Neuronal stem cell (in vitro differentiated cells): ENCODE results near the gene PHLPP2.

Experiments
- DNase-seq: peaks from one replicate; pipeline ENCODE4 v3.0.0-alpha.2; 2013; ENCODE audit warnings: low spot score
- H2AFZ ChIP-seq: one replicate; pipeline ENCODE4 v1.6.1; 2013; ENCODE audit warnings: mild to moderate bottlenecking, low read length, inconsistent platforms
- H2AK5ac ChIP-seq: 2 replicates; pipeline ENCODE4 v1.6.1; 2013; ENCODE audit warnings: low read depth, mild to moderate bottlenecking, inconsistent platforms, low read length, moderate library complexity, mixed read lengths
- H2BK120ac ChIP-seq: 2 replicates; pipeline ENCODE4 v1.6.1; 2013; ENCODE audit warnings: low read depth, mild to moderate bottlenecking, inconsistent platforms, low read length, moderate library complexity, mixed read lengths
- H2BK12ac ChIP-seq: one replicate; pipeline ENCODE4 v1.6.1; 2013; ENCODE audit warnings: low read length, inconsistent platforms
- H2BK15ac ChIP-seq: 2 replicates; pipeline ENCODE4 v1.6.1; 2013; ENCODE audit warnings: mild to moderate bottlenecking, low read length, inconsistent platforms, mixed read lengths
- H2BK5ac ChIP-seq: one replicate; pipeline ENCODE4 v1.6.1; 2013; ENCODE audit warnings: inconsistent platforms, mild to moderate bottlenecking, low read length, moderate library complexity
- H3K14ac ChIP-seq: one replicate; pipeline ENCODE4 v1.6.1; 2013; ENCODE audit warnings: low read length, inconsistent platforms
- H3K18ac ChIP-seq: 2 replicates; pipeline ENCODE4 v1.6.1; 2013; ENCODE audit warnings: low read length, inconsistent platforms
- H3K23ac ChIP-seq: 2 replicates; pipeline ENCODE4 v1.6.1; 2013; ENCODE audit warnings: low read depth, mild to moderate bottlenecking, mixed read lengths, low read length, inconsistent platforms; ENCODE audit not compliant: poor library complexity
- H3K27ac ChIP-seq: replicated peaks from 3 replicates; pipeline ENCODE4 v1.5.1; 2013; ENCODE audit warnings: low read length, inconsistent platforms
- H3K27me3 ChIP-seq, 3 experiments: 2 replicates each; pipeline ENCODE4 v1.6.1; 2013; ENCODE audit warnings: low read length in 3 of 3, mild to moderate bottlenecking in 2 of 3, inconsistent platforms in 1 of 3, low read depth in 1 of 3, mixed read lengths in 1 of 3, moderate library complexity in 1 of 3; ENCODE audit not compliant: control insufficient read depth in 3 of 3, insufficient read depth in 3 of 3
- H3K36me3 ChIP-seq, 2 donors: replicated peaks in 1 of 2; 2 replicates each; pipeline ENCODE4 v1.6.1; 2013; ENCODE audit warnings: low read length in 2 of 2; ENCODE audit not compliant: control insufficient read depth in 2 of 2, insufficient read depth in 2 of 2
- H3K4ac ChIP-seq: 2 replicates; pipeline ENCODE4 v1.6.1; 2013; ENCODE audit warnings: inconsistent platforms, mild to moderate bottlenecking, low read length, moderate library complexity
- H3K4me1 ChIP-seq, 2 donors: 1 replicate in 1 of 2; 2 replicates in 1 of 2; pipeline ENCODE4 v1.6.1; 2013; ENCODE audit warnings: low read length in 2 of 2, low read depth in 1 of 2; ENCODE audit not compliant: control insufficient read depth in 2 of 2, insufficient read depth in 1 of 2
- H3K4me2 ChIP-seq: one replicate; pipeline ENCODE4 v1.6.1; 2013; ENCODE audit warnings: mild to moderate bottlenecking, low read length, inconsistent platforms; ENCODE audit not compliant: insufficient read depth, poor library complexity, severe bottlenecking
- H3K4me3 ChIP-seq, 2 donors: 2 replicates each; pipeline ENCODE4 v1.5.1; 2013; ENCODE audit warnings: low read length in 2 of 2, mild to moderate bottlenecking in 2 of 2, inconsistent platforms in 1 of 2, moderate library complexity in 1 of 2
- H3K79me1 ChIP-seq: one replicate; pipeline ENCODE4 v1.6.1; 2013; ENCODE audit warnings: low read depth, mild to moderate bottlenecking, inconsistent platforms, low read length, moderate library complexity
- H3K9ac ChIP-seq: one replicate; pipeline ENCODE4 v1.6.1; 2013; ENCODE audit warnings: mild to moderate bottlenecking, low read depth, low read length, inconsistent platforms; ENCODE audit not compliant: poor library complexity
- H3K9me3 ChIP-seq, 2 donors: replicated peaks in 1 of 2; 2 replicates each; pipeline versions ENCODE3 to v1.6.1; 2013; ENCODE audit warnings: low read length in 2 of 2, mild to moderate bottlenecking in 2 of 2, inconsistent platforms in 1 of 2, low read depth in 1 of 2, mixed read lengths in 1 of 2, moderate library complexity in 1 of 2; ENCODE audit not compliant: control insufficient read depth in 2 of 2, insufficient read depth in 1 of 2
- H4K8ac ChIP-seq: one replicate; pipeline ENCODE4 v1.6.1; 2013; ENCODE audit warnings: low read depth, mild to moderate bottlenecking, inconsistent platforms, low read length, moderate library complexity
- H4K91ac ChIP-seq: one replicate; pipeline ENCODE4 v1.6.1; 2013; ENCODE audit warnings: low read length, low read depth, mild to moderate bottlenecking, inconsistent platforms; ENCODE audit not compliant: poor library complexity
- WGBS, 2 donors: extraction: QIAGEN DNeasy Blood & Tissue Kit; methylation state at CpG; one replicate each; pipeline ENCODE4 v1.1.7; 2013; ENCODE audit warnings: missing lambda C conversion rate in 2 of 2, mixed read lengths in 1 of 2; ENCODE audit not compliant: insufficient read length in 2 of 2, insufficient replicate concordance in 1 of 2; ENCODE audit errors: extremely low coverage in 2 of 2; 5-methylcytosine and 5-hydroxymethylcytosine counted together

The PHLPP2 gene

GRCh38 chr16:71709229-71709781 is 15.2 kb downstream of the PHLPP2 start:
- Histone ChIP-seq H4K91ac (no peak overlapping the region), H2BK15ac (no peak overlapping the region), H2AK5ac (no peak overlapping the region), H2BK12ac (no peak overlapping the region), H3K36me3 (peaks cover under 1 to 44% of the 10 kb centered on the region in 2 donors), H3K4me1 (peaks cover 5 to 10% of the 10 kb centered on the region in 2 donors), H3K23ac (no peak overlapping the region), H4K8ac (no peak overlapping the region), H2BK5ac (no peak overlapping the region), H3K14ac (no peak overlapping the region), H3K4me3 (no peak overlapping the region), H3K9ac (no peak overlapping the region), H3K4me2 (no peak overlapping the region), H3K18ac (no peak overlapping the region), H2AFZ (no peak overlapping the region), H3K27ac (no peak overlapping the region), H3K27me3 (no peaks in the 10 kb centered on the region), H3K9me3 (no peaks in the 10 kb centered on the region), H3K79me1 (no peaks in the 10 kb centered on the region), H3K4ac (no peak overlapping the region), H2BK120ac (no peak overlapping the region)
- no CpG with 5 or more reads among the region's 2 CpGs for WGBS, 2 donors
- no peak for DNase-seq

GRCh38 chr16:71708696-71709095 is 15.8 kb downstream of the PHLPP2 start:
- H3K27ac ChIP-seq, result no peak overlapping the region
- H2BK15ac ChIP-seq, result no peak overlapping the region
- H3K23ac ChIP-seq, result no peak overlapping the region
- no peaks in the 10 kb centered on the region for H3K79me1 ChIP-seq
- no peak overlapping the region for H3K4me3 ChIP-seq
- no peak overlapping the region for H3K4ac ChIP-seq
- no peak overlapping the region for H2BK5ac ChIP-seq
- no peak overlapping the region for H4K91ac ChIP-seq
- no peak overlapping the region for H3K14ac ChIP-seq
- H2BK12ac ChIP-seq, result no peak overlapping the region
- H3K9me3 ChIP-seq, result no peaks in the 10 kb centered on the region
- H3K36me3 ChIP-seq, result peaks cover 0 to 38% of the 10 kb centered on the region in 2 donors
- no peak overlapping the region for H2AK5ac ChIP-seq
- H2BK120ac ChIP-seq, result no peak overlapping the region
- no peak overlapping the region for H2AFZ ChIP-seq
- WGBS, 2 donors, result no CpG with 5 or more reads among the region's 2 CpGs
- H3K27me3 ChIP-seq, result no peaks in the 10 kb centered on the region
- no peak for DNase-seq
- H3K4me2 ChIP-seq, result no peak overlapping the region
- H4K8ac ChIP-seq, result no peak overlapping the region
- no peak overlapping the region for H3K18ac ChIP-seq
- H3K4me1 ChIP-seq, result peaks cover 5 to 10% of the 10 kb centered on the region in 2 donors
- no peak overlapping the region for H3K9ac ChIP-seq

GRCh38 chr16:71707199-71707598 is 17.3 kb downstream of the PHLPP2 start:
- Histone ChIP-seq H3K27me3 (no peaks in the 10 kb centered on the region), H3K79me1 (no peaks in the 10 kb centered on the region), H3K4ac (no peak overlapping the region), H3K27ac (peak overlapping the region; percentile 1), H3K9me3 (no peaks in the 10 kb centered on the region), H2BK5ac (no peak overlapping the region), H2AFZ (no peak overlapping the region), H3K36me3 (peaks cover 0 to 37% of the 10 kb centered on the region in 2 donors), H2BK120ac (no peak overlapping the region), H2AK5ac (no peak overlapping the region), H2BK12ac (no peak overlapping the region), H3K4me2 (no peak overlapping the region), H4K91ac (no peak overlapping the region), H3K9ac (no peak overlapping the region), H4K8ac (no peak overlapping the region), H3K23ac (no peak overlapping the region), H3K18ac (no peak overlapping the region), H3K14ac (no peak overlapping the region), H3K4me1 (peaks cover 5 to 10% of the 10 kb centered on the region in 2 donors), H2BK15ac (no peak overlapping the region), H3K4me3 (no peak overlapping the region)
- DNase-seq, result no peak
- WGBS, 2 donors, result no CpG with 5 or more reads among the region's 7 CpGs

- Histone ChIP-seq H3K4me2 (no peak overlapping the region), H3K27ac (no peak overlapping the region), H3K23ac (no peak overlapping the region), H3K9me3 (no peaks in the 10 kb centered on the region), H2BK12ac (no peak overlapping the region), H2AK5ac (no peak overlapping the region), H3K36me3 (peaks cover 0 to 39% of the 10 kb centered on the region in 2 donors), H2BK120ac (no peak overlapping the region), H3K4ac (no peak overlapping the region), H2AFZ (no peak overlapping the region), H3K4me1 (peaks cover 5 to 10% of the 10 kb centered on the region in 2 donors), H3K27me3 (no peaks in the 10 kb centered on the region), H2BK5ac (no peak overlapping the region), H3K18ac (no peak overlapping the region), H2BK15ac (no peak overlapping the region), H4K8ac (no peak overlapping the region), H3K9ac (no peak overlapping the region), H4K91ac (no peak overlapping the region), H3K4me3 (no peak overlapping the region), H3K14ac (no peak overlapping the region), H3K79me1 (no peaks in the 10 kb centered on the region)
- no CpG with 5 or more reads among the region's 2 CpGs for WGBS, 2 donors
- DNase-seq, result no peak
These were observed 18.5 kb downstream of the PHLPP2 start for GRCh38 chr16:71706046-71706445.
